Lung microvascular endothelial cell (primary cell): ENCODE data around the gene PC. TPM values are rescaled to one million over a fixed set of nuclear protein-coding genes. Genes with fewer than 3 reads are reported as not detected.
A peak's percentile ranks its signal among the peaks of the same experiment; 100 is the strongest.

Experiments
- DNase-seq, 2 donors: peaks; one replicate each; pipeline versions ENCODE4 v3.0.0 to v3.0.0-alpha.2; 2010; ENCODE audit warnings: low read depth in 2 of 2
- total RNA-seq: library from RNA; depleted of rRNA; stranded (reverse); fragments of >200 nt; gene quantifications from 2 replicates; pipeline ENCODE4 v1.2.1, GENCODE V29; 2014

Gene PC
- total RNA-seq, 1 donor from 2014 or later: 10.5 TPM

- no peak for DNase-seq
These were observed 72.7 kb downstream of the PC start for GRCh38 chr11:66885469-66885868.

DNA sequence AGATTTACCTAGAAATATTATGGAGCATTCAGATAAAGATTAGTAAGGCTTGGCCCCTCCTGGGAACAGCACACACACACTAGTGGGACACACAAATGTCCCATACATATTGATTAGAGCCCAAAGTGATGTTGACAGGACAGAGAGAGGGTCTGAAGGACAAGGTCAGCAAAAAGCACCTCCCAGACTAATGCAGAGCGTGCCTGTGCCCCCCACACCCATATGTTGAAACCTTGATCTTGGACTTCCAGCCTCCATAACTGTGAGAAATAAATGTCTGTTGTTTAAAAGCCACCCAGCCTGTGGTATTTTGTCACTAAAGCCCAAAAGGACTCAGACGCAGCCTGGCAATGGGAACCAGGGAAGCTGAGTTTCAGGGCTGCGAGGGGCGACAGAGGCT lies 73.7 kb downstream of the PC start:
- DNase-seq: no peak

GRCh38 chr11:66883016-66883965 lies 74.9 kb downstream of the PC start:
- DNase-seq: peak; percentile 69 to 76

GRCh38 chr11:66882561-66883015 lies 75.6 kb downstream of the PC start:
- DNase-seq: peak in 1 of 2 donors; percentile 13

GRCh38 chr11:66881927-66882452 lies 76.2 kb downstream of the PC start:
- DNase-seq: no peak

DNA sequence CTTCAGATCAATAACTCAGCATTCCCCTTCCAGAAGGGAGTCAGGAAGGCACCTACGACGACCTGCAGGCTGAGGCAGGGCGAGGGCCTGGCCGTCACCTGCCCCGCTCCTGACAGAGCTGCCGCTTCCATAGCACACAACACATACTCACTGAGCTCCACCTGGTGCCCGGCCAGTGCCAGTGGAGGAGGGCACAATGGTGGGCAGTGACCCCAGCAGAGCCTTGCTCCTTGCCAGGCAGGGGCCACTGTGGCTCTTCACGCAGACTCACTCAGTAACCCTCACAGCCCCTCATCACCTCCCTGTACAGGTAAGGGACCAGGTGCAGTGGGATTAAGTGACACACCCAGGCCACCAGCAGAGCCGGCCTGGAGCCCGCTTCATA lies 76.7 kb downstream of the PC start:
- no peak for DNase-seq

DNA sequence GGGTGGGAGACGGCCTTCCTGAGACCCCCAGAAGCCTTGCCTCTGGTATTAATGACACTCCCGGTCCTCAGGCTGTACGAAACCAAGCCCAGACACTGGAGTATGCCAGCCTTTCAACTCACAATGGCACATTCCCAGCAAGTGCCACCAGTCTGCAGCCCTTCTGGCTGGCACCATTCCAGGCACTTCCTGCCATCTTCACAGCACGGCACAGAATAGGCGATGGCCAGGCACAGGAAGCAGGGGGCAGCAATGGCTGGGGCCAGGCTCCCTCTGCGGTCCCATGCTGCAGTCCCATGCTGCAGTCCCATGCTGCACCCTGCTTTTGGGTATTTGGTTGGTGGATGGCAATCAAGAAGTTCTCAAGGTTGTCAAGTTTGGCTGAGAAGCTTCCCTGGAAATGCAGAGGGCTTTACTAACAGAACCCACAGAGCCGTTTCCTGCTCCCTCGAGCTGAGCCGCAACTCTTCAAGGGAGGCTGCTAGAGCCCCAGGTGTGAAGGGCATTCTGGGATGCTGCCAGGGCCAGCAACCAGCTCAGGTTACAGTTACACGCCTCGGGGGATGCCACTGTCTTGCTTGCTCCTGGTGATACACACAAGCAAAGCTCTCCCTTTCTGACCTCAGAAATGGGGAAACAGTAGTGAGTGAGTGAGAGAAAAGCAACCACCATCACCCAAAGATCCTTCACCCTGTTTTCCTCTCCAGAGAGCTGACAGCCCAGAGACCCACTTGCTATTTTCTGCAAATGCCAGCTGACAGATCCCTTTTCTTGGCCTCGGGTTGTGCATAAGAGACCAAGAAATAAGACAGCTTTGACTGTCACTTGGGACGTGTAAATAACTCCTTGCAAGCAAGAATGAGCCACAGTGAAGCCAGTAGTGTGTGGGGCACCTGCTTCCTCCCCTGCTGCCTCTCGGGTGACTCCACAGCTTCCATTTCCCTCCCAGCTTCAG lies 77.4 kb downstream of the PC start:
- peak in 1 of 2 donors; percentile 32 for DNase-seq

GRCh38 chr11:66879999-66880398 lies 78.2 kb downstream of the PC start:
- DNase-seq: no peak

DNA sequence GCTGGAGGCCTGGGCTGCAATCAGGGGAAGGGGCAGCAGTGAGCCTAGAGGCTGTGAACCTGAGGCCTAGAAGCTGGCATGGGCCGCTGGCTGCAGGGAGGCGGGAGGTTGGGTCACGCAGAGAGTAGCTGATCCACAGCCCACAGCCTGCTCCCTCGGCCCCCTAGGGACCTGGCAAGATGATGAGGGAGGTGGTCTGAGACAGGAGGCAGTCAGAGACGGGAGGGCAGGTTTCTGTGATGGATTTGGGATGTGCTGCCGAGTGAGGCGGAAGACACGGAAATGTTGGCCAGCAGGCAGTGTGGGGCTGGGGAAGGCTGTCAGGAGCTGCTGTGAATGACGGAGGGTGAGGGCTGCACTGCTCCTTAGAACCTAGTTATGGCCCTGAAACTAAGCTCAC lies 78.6 kb downstream of the PC start:
- DNase-seq: no peak

DNA sequence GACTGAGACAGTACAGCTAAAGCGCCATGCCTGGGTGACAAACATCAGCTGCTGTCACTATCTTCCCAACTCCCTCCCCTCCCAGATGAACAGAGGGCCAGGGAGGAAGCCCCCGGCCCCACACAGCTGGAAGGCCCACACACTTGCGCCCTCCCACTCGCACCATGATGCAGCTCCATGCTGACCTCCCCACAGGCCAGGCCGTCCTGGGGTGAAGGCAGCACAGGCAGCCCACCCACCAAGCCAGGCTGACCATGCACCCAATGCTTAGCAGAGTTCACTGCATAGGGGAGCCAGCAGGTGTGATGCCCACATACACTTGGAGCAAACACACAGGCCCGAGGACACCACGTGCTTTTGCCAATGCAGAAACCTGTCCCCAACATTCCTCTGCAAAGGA lies 79.2 kb downstream of the PC start:
- DNase-seq: no peak

GRCh38 chr11:66878474-66878873 lies 79.7 kb downstream of the PC start:
- no peak for DNase-seq

DNA sequence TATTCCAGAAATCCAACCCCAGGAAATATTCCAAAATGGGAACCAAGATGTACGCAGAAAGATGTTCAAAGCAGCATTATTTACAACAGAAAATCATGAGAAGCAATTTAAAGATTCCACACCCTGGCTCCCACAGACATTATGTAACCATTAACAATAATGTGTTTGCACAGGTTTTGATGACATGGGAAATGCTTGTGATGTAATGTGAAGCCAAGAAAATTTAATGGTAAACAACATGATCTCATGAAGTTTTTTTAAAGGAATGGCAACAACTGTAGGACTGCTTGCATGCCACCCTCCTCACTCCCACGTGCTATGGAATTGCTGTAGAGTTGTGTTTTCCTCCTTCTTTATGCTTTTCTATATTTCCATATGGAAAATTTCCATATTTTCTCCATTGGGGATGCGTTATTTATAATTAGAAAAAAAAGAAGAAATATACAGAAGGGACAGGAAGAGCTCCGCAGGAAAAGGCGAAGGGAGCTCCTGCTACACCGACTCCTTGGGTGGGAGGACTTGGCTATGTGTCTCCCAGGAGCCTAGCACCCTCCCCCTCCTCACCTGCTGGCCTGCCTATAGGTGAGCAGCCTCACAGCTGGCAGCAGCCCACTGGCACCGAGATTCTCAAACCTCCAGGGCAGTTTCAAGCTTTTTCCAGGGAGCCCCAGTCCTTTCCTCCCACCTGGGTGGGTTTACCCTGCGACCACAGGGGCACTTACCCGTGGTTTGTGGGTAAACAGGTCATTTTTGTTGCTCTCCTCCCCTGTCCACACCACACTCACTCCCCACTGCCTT lies 80.4 kb downstream of the PC start:
- DNase-seq: no peak

DNA sequence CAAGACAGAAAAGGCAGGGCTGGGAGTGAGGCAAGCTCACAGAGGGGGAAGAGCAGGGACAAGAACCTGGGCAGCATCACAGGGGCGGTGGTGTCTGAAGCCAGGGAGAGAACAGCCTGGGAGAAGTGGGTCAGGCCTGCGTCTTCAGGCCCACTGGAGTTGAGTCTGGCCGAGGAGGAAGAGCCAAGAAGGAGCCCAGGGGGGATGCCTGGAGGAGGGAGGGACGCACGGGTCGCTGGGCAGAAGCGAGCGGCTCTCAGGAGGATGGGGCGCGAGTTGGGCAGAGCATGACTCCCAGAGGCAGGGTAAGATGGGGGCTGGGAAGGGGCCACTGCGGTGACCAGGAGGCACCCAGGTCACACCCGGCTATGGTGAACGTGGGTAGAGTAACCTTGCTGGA lies 82.8 kb downstream of the PC start:
- DNase-seq: no peak

DNA sequence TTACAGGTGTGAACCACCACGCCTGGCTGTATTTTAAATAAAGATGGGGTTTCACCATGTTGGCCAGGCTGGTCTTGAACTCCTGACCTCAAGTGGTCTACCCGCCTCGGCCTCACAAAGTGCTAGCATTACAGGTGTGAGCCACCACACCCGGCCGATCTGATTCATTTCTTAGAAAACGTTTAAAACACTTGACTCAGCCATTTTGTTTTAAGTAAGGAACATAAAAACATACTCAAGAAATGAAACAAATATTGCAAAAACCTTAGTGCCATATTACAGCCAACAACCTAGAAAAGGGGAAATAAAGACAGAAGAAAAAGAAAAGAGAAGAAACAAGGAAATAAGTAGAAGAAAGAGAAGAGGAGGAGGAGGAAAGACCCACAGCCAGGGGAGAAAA lies 84.0 kb downstream of the PC start:
- DNase-seq: no peak

DNA sequence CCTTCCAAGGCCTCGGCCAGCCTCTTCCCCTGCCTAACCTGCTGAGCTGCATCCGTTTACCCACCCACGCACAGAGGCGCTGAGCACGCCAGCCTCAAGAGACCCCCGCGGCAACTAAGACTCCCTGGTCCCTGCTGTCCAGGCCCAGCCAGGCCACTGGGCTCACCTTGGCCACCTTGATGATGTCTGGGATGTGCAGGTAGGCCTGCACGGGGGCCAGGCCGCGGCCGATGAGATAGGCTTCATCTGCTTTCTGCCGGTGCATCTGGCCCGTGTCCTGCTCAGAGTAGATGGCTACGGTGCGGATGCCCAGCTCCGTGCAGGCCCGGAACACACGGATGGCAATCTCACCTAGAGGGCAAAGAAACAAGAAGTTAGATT lies 86.7 kb downstream of the PC start:
- DNase-seq: no peak

DNA sequence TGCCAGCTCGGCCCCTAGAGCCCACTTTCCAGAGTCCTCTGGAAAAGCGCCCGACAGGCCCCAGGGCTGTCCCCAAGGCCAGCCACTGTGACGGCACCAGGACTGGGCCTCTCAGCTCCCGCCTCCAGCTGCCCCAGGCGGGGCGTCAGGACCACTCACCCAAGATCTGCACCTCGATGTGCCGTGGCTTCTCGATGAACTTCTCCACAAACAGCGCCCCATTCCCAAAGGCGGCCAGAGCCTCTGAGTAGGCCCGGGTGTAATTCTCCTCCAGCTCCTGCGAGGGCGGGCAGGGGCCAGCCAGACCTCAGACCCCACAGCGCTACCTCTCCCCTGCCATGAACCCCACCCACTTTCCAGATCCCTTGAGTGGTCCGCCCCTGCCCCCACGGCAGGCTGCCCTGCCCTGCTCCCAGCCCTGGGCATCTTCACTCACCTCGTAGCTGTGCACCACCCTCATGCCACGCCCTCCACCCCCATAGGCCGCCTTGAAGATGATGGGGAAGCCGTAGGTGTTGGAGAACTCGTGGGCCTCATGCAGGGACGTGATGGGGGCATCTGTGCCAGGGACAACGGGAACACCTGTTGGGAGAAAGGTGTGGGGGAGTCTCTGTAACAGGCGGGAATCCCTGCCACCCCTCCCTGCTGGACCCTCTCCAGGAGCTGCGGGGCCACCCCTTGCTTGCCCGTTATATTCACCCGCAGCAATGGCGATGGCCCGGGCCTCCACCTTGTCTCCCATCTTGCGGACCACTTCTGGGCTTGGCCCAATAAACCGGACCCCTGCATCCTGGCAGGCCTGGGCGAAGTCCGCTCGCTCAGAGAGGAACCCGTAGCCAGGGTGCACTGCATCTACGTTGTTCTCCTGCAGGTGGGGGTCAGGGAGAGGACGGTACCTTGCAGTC lies 87.3 kb downstream of the PC start:
- no peak for DNase-seq

GRCh38 chr11:66870131-66870530 lies 88.1 kb downstream of the PC start:
- no peak for DNase-seq

- no peak for DNase-seq
These were observed 88.7 kb downstream of the PC start for GRCh38 chr11:66869567-66869870.

- DNase-seq: peak in 1 of 2 donors; percentile 35
These were observed 89.2 kb downstream of the PC start for GRCh38 chr11:66868726-66869566.
